ENCODE data around the gene MACROD2.
"Not testable (repeated sequence)": the region's sequence is repeated elsewhere in the genome, so short reads cannot be mapped to it uniquely, and the experiment has no call there.

MACROD2 gene

GRCh38 chr20:14922503-14923267 is 927.4 kb downstream of the MACROD2 start:
- TF ChIP-seq CTCF (conservative IDR thresholded peaks at IDR 0.05; ENCODE audit: control insufficient read depth, insufficient read depth, low read depth, low read length), result no peak
- no peak for DNase-seq (ENCODE audit: low read depth)

GRCh38 chr20:14924433-14924832 is 929.1 kb downstream of the MACROD2 start:
- no peak for TF ChIP-seq CTCF (conservative IDR thresholded peaks at IDR 0.05; ENCODE audit: control insufficient read depth, insufficient read depth, low read depth, low read length)
- no peak for DNase-seq (ENCODE audit: low read depth)

More at GRCh38 chr20:14922503-14923267, 927.4 kb downstream of the MACROD2 start:
- no peak overlapping the region for H3K4me3 ChIP-seq (ENCODE audit: control insufficient read depth, low read depth, low read length)

GRCh38 chr20:14925300-14925699 is 930.0 kb downstream of the MACROD2 start:
- H3K4me3 ChIP-seq (ENCODE audit: control insufficient read depth, low read depth, low read length), result no peak overlapping the region
- DNase-seq (ENCODE audit: low read depth), result peak; percentile 47
- no peak for TF ChIP-seq CTCF (conservative IDR thresholded peaks at IDR 0.05; ENCODE audit: control insufficient read depth, insufficient read depth, low read depth, low read length)

More at GRCh38 chr20:14924433-14924832, 929.1 kb downstream of the MACROD2 start:
- H3K4me3 ChIP-seq (ENCODE audit: control insufficient read depth, low read depth, low read length), result no peak overlapping the region

- not testable (repeated sequence) for DNase-seq (ENCODE audit: low read depth); H3K4me3 ChIP-seq (ENCODE audit: control insufficient read depth, low read depth, low read length)
These were observed 931.1 kb downstream of the MACROD2 start for GRCh38 chr20:14926436-14926835.

- DNase-seq (ENCODE audit: low read depth), result no peak
- no peak for TF ChIP-seq CTCF (conservative IDR thresholded peaks at IDR 0.05; ENCODE audit: control insufficient read depth, insufficient read depth, low read depth, low read length)
These were observed 932.8 kb downstream of the MACROD2 start for GRCh38 chr20:14928083-14928482.

GRCh38 chr20:14929388-14929787 is 934.1 kb downstream of the MACROD2 start:
- no peak for TF ChIP-seq CTCF (conservative IDR thresholded peaks at IDR 0.05; ENCODE audit: control insufficient read depth, insufficient read depth, low read depth, low read length)
- no peak overlapping the region for H3K4me3 ChIP-seq (ENCODE audit: control insufficient read depth, low read depth, low read length)
- DNase-seq (ENCODE audit: low read depth), result no peak

More at GRCh38 chr20:14928083-14928482, 932.8 kb downstream of the MACROD2 start:
- no peak overlapping the region for H3K4me3 ChIP-seq (ENCODE audit: control insufficient read depth, low read depth, low read length)

- DNase-seq (ENCODE audit: low read depth), result no peak
- no peak overlapping the region for H3K4me3 ChIP-seq (ENCODE audit: control insufficient read depth, low read depth, low read length)
- TF ChIP-seq CTCF (conservative IDR thresholded peaks at IDR 0.05; ENCODE audit: control insufficient read depth, insufficient read depth, low read depth, low read length), result no peak
These were observed 936.7 kb downstream of the MACROD2 start for GRCh38 chr20:14932040-14932439.
